ENCODE measurements around the gene CKB.

GRCh38 chr14:103552846-103553210 lies 30.2 kb upstream of the CKB start:
- TF ChIP-seq POLR2A (IDR thresholded peaks at IDR 0.05; ENCODE audit: low read length): no peak
- TF ChIP-seq CTCF (IDR thresholded peaks at IDR 0.05): no peak
- no peak for TF ChIP-seq NPAS2 (CRISPR knock-in tag; IDR thresholded peaks at IDR 0.05; ENCODE audit: borderline replicate concordance)
- no peak for TF ChIP-seq SREBF2 (IDR thresholded peaks at IDR 0.05)
- TF ChIP-seq MAZ (IDR thresholded peaks at IDR 0.05; ENCODE audit: borderline replicate concordance, low read depth, low read length): no peak
- no peak for TF ChIP-seq REST (IDR thresholded peaks at IDR 0.05)
- no peak for TF ChIP-seq PHF8 (IDR thresholded peaks at IDR 0.05; ENCODE audit: borderline replicate concordance, low read depth)
- no peak for TF ChIP-seq JUN (IDR thresholded peaks at IDR 0.05)
- TF ChIP-seq RCOR1 (IDR thresholded peaks at IDR 0.05; ENCODE audit: low read depth, low read length): no peak
- TF ChIP-seq KDM5A (IDR thresholded peaks at IDR 0.05): no peak

Measured in A549 (cell line).